Mammary epithelial cell (primary cell): ENCODE data around the gene PMPCA.

Experiments
- CTCF ChIP-seq, 2 donors: IDR thresholded peaks in 1 of 2; conservative IDR thresholded peaks in 1 of 2; 2 replicates each; pipeline ENCODE4 v1.5.1; 2011 to 2012; ENCODE audit warnings: inconsistent platforms in 2 of 2, low read length in 2 of 2, mild to moderate bottlenecking in 2 of 2, control low read depth in 1 of 2, low read depth in 1 of 2; ENCODE audit not compliant: insufficient read depth in 1 of 2; ENCODE audit errors: extremely low read depth in 1 of 2
- EZH2 ChIP-seq: IDR thresholded peaks from 2 replicates; pipeline ENCODE4 v1.6.1; 2012; ENCODE audit warnings: low read length, inconsistent platforms, borderline replicate concordance

- TF ChIP-seq CTCF (conservative IDR thresholded peaks at IDR 0.05 in 1 of 2, IDR thresholded peaks at IDR 0.05 in 1 of 2; ENCODE audit: extremely low read depth in 1 of 2, insufficient read depth in 1 of 2, low read depth in 1 of 2, low read length in 2 of 2): no peak
- no peak for TF ChIP-seq EZH2
These were observed 23.2 kb upstream of the PMPCA start for GRCh38 chr9:136387217-136387616.
